ENCODE results near the gene SEZ6.

- TF ChIP-seq CTCF (conservative IDR thresholded peaks at IDR 0.05; ENCODE audit: low read depth, low read length) (no peak), EZH2 (IDR thresholded peaks at IDR 0.05; ENCODE audit: low read length, unreplicated experiment) (no peak), EZH2phosphoT487 (IDR thresholded peaks at IDR 0.05; ENCODE audit: borderline replicate concordance, low read length) (no peak)
These were observed 2.1 kb upstream of the SEZ6 start for GRCh38 chr17:29007860-29008455.
